Sigmoid colon (tissue), 4 donors: ENCODE data around the gene PRPF18.

Source experiments
- CTCF ChIP-seq, 4 experiments: fragments of 450-650 bp in 3 of 4; fragments of 200-600 bp in 1 of 4; IDR thresholded peaks; one replicate each; pipeline ENCODE4 v1.5.1; 2016 to 2019; ENCODE audit warnings: antibody characterized with exemption in 4 of 4, mild to moderate bottlenecking in 3 of 4, moderate library complexity in 2 of 4
- EP300 ChIP-seq, 4 donors: sonication (generic); formaldehyde crosslinking; IDR thresholded peaks; one replicate each; pipeline ENCODE4 v1.6.1; 2017; ENCODE audit warnings: antibody characterized with exemption in 4 of 4
- POLR2A ChIP-seq, 2 donors: fragments of 450-650 bp; IDR thresholded peaks; one replicate each; pipeline ENCODE4 v1.6.1; 2016; ENCODE audit warnings: antibody characterized with exemption in 2 of 2, mild to moderate bottlenecking in 2 of 2, moderate library complexity in 2 of 2

- TF ChIP-seq CTCF (IDR thresholded peaks at IDR 0.05) (no peak), EP300 (IDR thresholded peaks at IDR 0.05) (no peak), POLR2A (IDR thresholded peaks at IDR 0.05) (no peak)
These were observed 19.7 kb upstream of the PRPF18 start for GRCh38 chr10:13567030-13567429.
